HL-60 (cell line): Measurements from ENCODE around the gene CTSD.

ENCODE experiments used
- DNase-seq, 2 experiments: peaks; one replicate each; pipeline ENCODE4 v3.0.0-alpha.2; 2010 to 2020; ENCODE audit warnings: low read depth in 1 of 2, low spot score in 1 of 2
- H3K27ac ChIP-seq: fragments of 250-450 bp; sonication (Bioruptor Pico); replicated peaks from 2 replicates; pipeline ENCODE4 v1.5.1; 2020; ENCODE audit warnings: mild to moderate bottlenecking, moderate library complexity
- H3K27me3 ChIP-seq: fragments of 250-450 bp; sonication (Bioruptor Pico); 2 replicates; pipeline ENCODE4 v1.5.1; 2021; ENCODE audit warnings: mild to moderate bottlenecking, moderate library complexity; ENCODE audit not compliant: insufficient read depth, poor library complexity, severe bottlenecking
- H3K4me3 ChIP-seq: replicated peaks from 2 replicates; pipeline ENCODE4 v1.5.1; 2011; ENCODE audit warnings: mild to moderate bottlenecking, control low read depth, low read length; ENCODE audit not compliant: insufficient read depth
- GABPA ChIP-seq: IDR thresholded peaks from 2 replicates; pipeline ENCODE4 v1.6.1; 2012; ENCODE audit warnings: low read depth
- POLR2AphosphoS5 ChIP-seq: IDR thresholded peaks from 2 replicates; pipeline ENCODE4 v1.6.1; 2012; ENCODE audit warnings: low read depth
- SPI1 ChIP-seq: IDR thresholded peaks from 2 replicates; pipeline ENCODE4 v1.6.1; 2012; ENCODE audit warnings: low read depth, mild to moderate bottlenecking, borderline replicate concordance
- TF ChIP-seq, protein P1 (sequence below): IDR thresholded peaks from 2 replicates; pipeline ENCODE4 v1.6.1; 2012; ENCODE audit warnings: low read depth; ENCODE audit not compliant: insufficient replicate concordance
- TF ChIP-seq, protein P2 (sequence below): IDR thresholded peaks from one replicate; pipeline ENCODE4 v1.5.1; 2011; ENCODE audit warnings: low read length, control low read depth, inconsistent platforms; ENCODE audit not compliant: insufficient read depth

CTSD gene

DNA sequence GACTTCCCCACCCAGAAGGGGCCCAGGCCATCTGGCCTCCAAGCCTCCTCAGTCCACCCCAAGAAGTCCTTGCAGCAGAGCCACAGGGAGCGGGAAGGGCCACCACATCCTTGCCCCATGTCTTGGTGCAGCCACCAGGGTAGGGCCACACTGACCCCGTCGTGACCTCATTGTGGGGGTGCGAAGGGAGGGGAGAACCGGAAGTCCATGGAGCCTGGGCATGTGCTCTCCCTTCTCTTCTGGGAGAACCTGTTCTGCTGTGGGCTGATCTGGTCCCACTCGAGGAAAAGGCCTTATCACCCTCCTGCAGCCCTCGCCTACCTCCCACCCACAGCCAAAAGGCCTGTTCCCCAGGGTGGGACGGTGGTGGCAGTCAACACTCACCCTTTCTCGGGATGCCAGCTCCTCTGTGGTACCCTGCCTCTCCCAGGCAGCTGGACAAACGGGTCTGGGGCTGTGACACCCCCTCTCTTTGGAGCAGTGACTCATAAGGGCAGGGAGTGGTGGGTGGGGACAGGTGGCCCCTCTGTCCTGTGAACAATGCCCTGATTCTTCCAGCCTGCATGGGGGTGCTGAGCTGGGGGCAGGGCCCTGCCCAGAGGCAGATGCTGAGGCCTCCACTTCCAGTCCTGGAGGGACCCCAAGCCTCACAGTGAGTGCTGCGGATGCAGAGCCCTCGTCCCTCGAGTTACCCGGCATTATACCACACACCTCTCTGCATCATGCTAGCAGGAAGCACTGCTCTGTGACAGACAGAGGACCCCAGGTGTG is 14.6 kb upstream of the CTSD start:
- H3K27me3 ChIP-seq: no peaks in the 10 kb centered on the region
- peak; percentile 78 to 81 for DNase-seq
- peak overlapping the region; percentile 83 for H3K27ac ChIP-seq
- TF ChIP-seq GABPA: no peak
- TF ChIP-seq SPI1: no peak
- TF ChIP-seq, protein P1, sequence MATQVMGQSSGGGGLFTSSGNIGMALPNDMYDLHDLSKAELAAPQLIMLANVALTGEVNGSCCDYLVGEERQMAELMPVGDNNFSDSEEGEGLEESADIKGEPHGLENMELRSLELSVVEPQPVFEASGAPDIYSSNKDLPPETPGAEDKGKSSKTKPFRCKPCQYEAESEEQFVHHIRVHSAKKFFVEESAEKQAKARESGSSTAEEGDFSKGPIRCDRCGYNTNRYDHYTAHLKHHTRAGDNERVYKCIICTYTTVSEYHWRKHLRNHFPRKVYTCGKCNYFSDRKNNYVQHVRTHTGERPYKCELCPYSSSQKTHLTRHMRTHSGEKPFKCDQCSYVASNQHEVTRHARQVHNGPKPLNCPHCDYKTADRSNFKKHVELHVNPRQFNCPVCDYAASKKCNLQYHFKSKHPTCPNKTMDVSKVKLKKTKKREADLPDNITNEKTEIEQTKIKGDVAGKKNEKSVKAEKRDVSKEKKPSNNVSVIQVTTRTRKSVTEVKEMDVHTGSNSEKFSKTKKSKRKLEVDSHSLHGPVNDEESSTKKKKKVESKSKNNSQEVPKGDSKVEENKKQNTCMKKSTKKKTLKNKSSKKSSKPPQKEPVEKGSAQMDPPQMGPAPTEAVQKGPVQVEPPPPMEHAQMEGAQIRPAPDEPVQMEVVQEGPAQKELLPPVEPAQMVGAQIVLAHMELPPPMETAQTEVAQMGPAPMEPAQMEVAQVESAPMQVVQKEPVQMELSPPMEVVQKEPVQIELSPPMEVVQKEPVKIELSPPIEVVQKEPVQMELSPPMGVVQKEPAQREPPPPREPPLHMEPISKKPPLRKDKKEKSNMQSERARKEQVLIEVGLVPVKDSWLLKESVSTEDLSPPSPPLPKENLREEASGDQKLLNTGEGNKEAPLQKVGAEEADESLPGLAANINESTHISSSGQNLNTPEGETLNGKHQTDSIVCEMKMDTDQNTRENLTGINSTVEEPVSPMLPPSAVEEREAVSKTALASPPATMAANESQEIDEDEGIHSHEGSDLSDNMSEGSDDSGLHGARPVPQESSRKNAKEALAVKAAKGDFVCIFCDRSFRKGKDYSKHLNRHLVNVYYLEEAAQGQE: no peak
- TF ChIP-seq, protein P2, sequence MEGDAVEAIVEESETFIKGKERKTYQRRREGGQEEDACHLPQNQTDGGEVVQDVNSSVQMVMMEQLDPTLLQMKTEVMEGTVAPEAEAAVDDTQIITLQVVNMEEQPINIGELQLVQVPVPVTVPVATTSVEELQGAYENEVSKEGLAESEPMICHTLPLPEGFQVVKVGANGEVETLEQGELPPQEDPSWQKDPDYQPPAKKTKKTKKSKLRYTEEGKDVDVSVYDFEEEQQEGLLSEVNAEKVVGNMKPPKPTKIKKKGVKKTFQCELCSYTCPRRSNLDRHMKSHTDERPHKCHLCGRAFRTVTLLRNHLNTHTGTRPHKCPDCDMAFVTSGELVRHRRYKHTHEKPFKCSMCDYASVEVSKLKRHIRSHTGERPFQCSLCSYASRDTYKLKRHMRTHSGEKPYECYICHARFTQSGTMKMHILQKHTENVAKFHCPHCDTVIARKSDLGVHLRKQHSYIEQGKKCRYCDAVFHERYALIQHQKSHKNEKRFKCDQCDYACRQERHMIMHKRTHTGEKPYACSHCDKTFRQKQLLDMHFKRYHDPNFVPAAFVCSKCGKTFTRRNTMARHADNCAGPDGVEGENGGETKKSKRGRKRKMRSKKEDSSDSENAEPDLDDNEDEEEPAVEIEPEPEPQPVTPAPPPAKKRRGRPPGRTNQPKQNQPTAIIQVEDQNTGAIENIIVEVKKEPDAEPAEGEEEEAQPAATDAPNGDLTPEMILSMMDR: no peak
- no peak for TF ChIP-seq POLR2AphosphoS5
- no peak overlapping the region for H3K4me3 ChIP-seq

GRCh38 chr11:1777737-1778136 is 14.0 kb upstream of the CTSD start:
- peak in 1 of 2 experiments; percentile 87 for DNase-seq
- no peak overlapping the region for H3K4me3 ChIP-seq
- TF ChIP-seq, protein P1: no peak
- TF ChIP-seq, protein P2: no peak
- TF ChIP-seq SPI1 (no peak), GABPA (no peak), POLR2AphosphoS5 (no peak; the same call in 1 of the 2 replicates)
- peak overlapping the region; percentile 83 for H3K27ac ChIP-seq
- no peaks in the 10 kb centered on the region for H3K27me3 ChIP-seq

DNA sequence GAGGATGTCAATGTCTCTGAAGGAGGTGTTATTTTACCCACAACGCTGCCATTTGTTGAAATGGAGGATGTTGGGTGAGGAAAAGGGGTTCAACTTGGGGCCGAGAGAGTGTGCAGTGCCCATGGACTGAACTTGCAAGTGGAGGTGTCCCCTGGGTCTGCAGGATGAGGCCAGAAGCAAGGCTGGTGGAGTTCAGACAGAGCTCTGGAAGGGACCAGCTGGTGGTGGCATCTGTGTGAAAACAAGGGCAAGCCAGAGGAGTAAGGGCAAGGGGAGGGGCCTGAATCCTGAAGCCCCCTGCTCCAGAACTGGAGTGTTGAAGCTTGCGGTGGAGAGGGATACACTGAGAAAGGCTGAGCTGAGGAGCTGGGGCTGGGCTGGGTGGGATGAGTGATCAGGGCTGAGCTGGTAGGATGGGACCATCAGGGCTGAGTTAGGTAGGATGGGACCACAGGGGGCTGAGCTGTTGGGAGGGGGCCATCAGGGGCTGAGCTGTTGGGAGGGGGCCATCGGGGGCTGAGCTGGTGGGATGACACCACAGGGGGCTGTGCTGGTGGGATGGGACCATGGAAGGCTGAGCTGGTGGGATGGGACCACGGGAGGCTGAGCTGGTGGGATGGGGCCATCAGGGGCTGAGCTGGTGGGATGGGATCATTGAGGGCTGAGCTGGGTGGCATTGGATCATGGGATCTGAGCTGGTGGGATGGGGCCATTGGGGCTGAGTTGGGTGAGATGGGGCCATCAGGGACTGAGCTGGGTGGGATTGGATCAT is 13.4 kb upstream of the CTSD start:
- H3K27ac ChIP-seq: peak overlapping the region; percentile 83
- no peaks in the 10 kb centered on the region for H3K27me3 ChIP-seq
- no peak for DNase-seq
- no peak overlapping the region for H3K4me3 ChIP-seq
- TF ChIP-seq, protein P1: no peak
- TF ChIP-seq POLR2AphosphoS5: no peak
- no peak for TF ChIP-seq SPI1
- no peak for TF ChIP-seq GABPA
- TF ChIP-seq, protein P2: no peak
